ENCODE results near the gene THBS1. TPM values are rescaled to one million over a fixed set of nuclear protein-coding genes. Genes with fewer than 3 reads are reported as not detected.
A peak's percentile ranks its signal among the peaks of the same experiment; 100 is the strongest.

The THBS1 gene
- total RNA-seq, 1 donor from 2014 or later: 5,210 TPM

GRCh38 chr15:39588531-39589192, 7.8 kb downstream of the THBS1 start:
- DNase-seq (ENCODE audit: low read depth, low spot score): peak; percentile 39

GRCh38 chr15:39589193-39589814, 8.4 kb downstream of the THBS1 start:
- DNase-seq (ENCODE audit: low read depth, low spot score): peak; percentile 19

GRCh38 chr15:39589815-39590644, 9.2 kb downstream of the THBS1 start:
- peak; percentile 13 for DNase-seq (ENCODE audit: low read depth, low spot score)

GRCh38 chr15:39591141-39591895, 10.4 kb downstream of the THBS1 start:
- peak; percentile 26 for DNase-seq (ENCODE audit: low read depth, low spot score)

GRCh38 chr15:39591896-39592315, 11.0 kb downstream of the THBS1 start:
- peak; percentile 15 for DNase-seq (ENCODE audit: low read depth, low spot score)

- peak; percentile 29 for DNase-seq (ENCODE audit: low read depth, low spot score)
Measured at GRCh38 chr15:39592500-39592899, 11.6 kb downstream of the THBS1 start.

- peak; percentile 11 for DNase-seq (ENCODE audit: low read depth, low spot score)
Measured at GRCh38 chr15:39593071-39593655, 12.3 kb downstream of the THBS1 start.

- DNase-seq (ENCODE audit: low read depth, low spot score): peak; percentile 15
Measured at GRCh38 chr15:39593656-39594445, 13.0 kb downstream of the THBS1 start.

GRCh38 chr15:39594446-39595337, 13.8 kb downstream of the THBS1 start:
- peak; percentile 10 for DNase-seq (ENCODE audit: low read depth, low spot score)

GRCh38 chr15:39595338-39596221, 14.7 kb downstream of the THBS1 start:
- DNase-seq (ENCODE audit: low read depth, low spot score): peak; percentile 51

GRCh38 chr15:39596358-39597051, 15.6 kb downstream of the THBS1 start:
- peak; percentile 53 for DNase-seq (ENCODE audit: low read depth, low spot score)

- DNase-seq (ENCODE audit: low read depth, low spot score): no peak
Measured at GRCh38 chr15:39597336-39597735, 16.5 kb downstream of the THBS1 start.

- DNase-seq (ENCODE audit: low read depth, low spot score): peak; percentile 89
Measured at GRCh38 chr15:39597751-39598185, 16.9 kb downstream of the THBS1 start.

- DNase-seq (ENCODE audit: low read depth, low spot score): peak; percentile 80
Measured at GRCh38 chr15:39598186-39598850, 17.4 kb downstream of the THBS1 start.

GRCh38 chr15:39598958-39599845, 18.3 kb downstream of the THBS1 start:
- DNase-seq (ENCODE audit: low read depth, low spot score): peak; percentile 66

- DNase-seq (ENCODE audit: low read depth, low spot score): peak; percentile 19
Measured at GRCh38 chr15:39599871-39600270, 19.0 kb downstream of the THBS1 start.
